HG02973 (cell line): ENCODE results near the gene SWSAP1.
"Not testable (repeated sequence)": the region's sequence is repeated elsewhere in the genome, so short reads cannot be mapped to it uniquely, and the experiment has no call there.

Experiments used
- ATAC-seq: cut with Tn5 transposase; IDR thresholded peaks from one replicate; pipeline ENCODE4 v1.9.1; 2021; ENCODE audit warnings: moderate library complexity; ENCODE audit not compliant: unreplicated experiment

Gene SWSAP1

GRCh38 chr19:11354102-11354501 lies 20.4 kb upstream of the SWSAP1 start:
- ATAC-seq: not testable (repeated sequence)

- no peak for ATAC-seq
Observed at GRCh38 chr19:11355160-11356073, 19.0 kb upstream of the SWSAP1 start, which contains the start of gene PLPPR2. Gene PLPPR2, plus strand, starts transcription at chr19:11355432. Its CDS starts 2,242 bp downstream, at chr19:11357674.

GRCh38 chr19:11356074-11356397 lies 18.4 kb upstream of the SWSAP1 start:
- no peak for ATAC-seq

GRCh38 chr19:11356676-11357550 lies 17.6 kb upstream of the SWSAP1 start:
- no peak for ATAC-seq

- ATAC-seq: no peak
Observed at GRCh38 chr19:11359421-11359820, 15.0 kb upstream of the SWSAP1 start.

- ATAC-seq: no peak
Observed at GRCh38 chr19:11361037-11361770, 13.3 kb upstream of the SWSAP1 start.

GRCh38 chr19:11361771-11362731 lies 12.4 kb upstream of the SWSAP1 start:
- no peak for ATAC-seq

GRCh38 chr19:11363881-11364280 lies 10.6 kb upstream of the SWSAP1 start:
- ATAC-seq: no peak

- no peak for ATAC-seq
Observed at GRCh38 chr19:11364296-11364904, 10.1 kb upstream of the SWSAP1 start.

- no peak for ATAC-seq
Observed at GRCh38 chr19:11364935-11365334, 9.5 kb upstream of the SWSAP1 start.

- no peak for ATAC-seq
Observed at GRCh38 chr19:11365557-11366117, 8.8 kb upstream of the SWSAP1 start.

- ATAC-seq: no peak
Observed at GRCh38 chr19:11367528-11367927, 6.9 kb upstream of the SWSAP1 start.

- no peak for ATAC-seq
Observed at GRCh38 chr19:11370744-11371143, 3.7 kb upstream of the SWSAP1 start.

GRCh38 chr19:11373166-11373884 lies 1.1 kb upstream of the SWSAP1 start:
- no peak for ATAC-seq

- no peak for ATAC-seq
Observed at GRCh38 chr19:11373885-11374432, 507 bp upstream of the SWSAP1 start.

GRCh38 chr19:11375143-11375948 lies 880 bp downstream of the SWSAP1 start:
- no peak for ATAC-seq

GRCh38 chr19:11377237-11377636 lies 2.8 kb downstream of the SWSAP1 start:
- ATAC-seq: no peak
